Smooth muscle cell of the brain vasculature (primary cell): ENCODE measurements around the gene RGS21.

Experiments
- DNase-seq: peaks from one replicate; pipeline ENCODE4 v3.0.0-alpha.2; 2012; ENCODE audit warnings: low read depth, low spot score

RGS21 gene

GRCh38 chr1:192378878-192379277 is 62.1 kb downstream of the RGS21 start:
- no peak for DNase-seq

- DNase-seq: no peak
Measured at GRCh38 chr1:192379554-192379953, 62.8 kb downstream of the RGS21 start.

GRCh38 chr1:192382758-192383157 is 66.0 kb downstream of the RGS21 start:
- DNase-seq: no peak

- DNase-seq: no peak
Measured at GRCh38 chr1:192386051-192386650, 69.4 kb downstream of the RGS21 start.

GRCh38 chr1:192395211-192395610 is 78.4 kb downstream of the RGS21 start:
- no peak for DNase-seq

GRCh38 chr1:192395895-192396294 is 79.1 kb downstream of the RGS21 start:
- DNase-seq: no peak

GRCh38 chr1:192399161-192399560 is 82.4 kb downstream of the RGS21 start:
- no peak for DNase-seq

- DNase-seq: no peak
Measured at GRCh38 chr1:192401825-192402224, 85.0 kb downstream of the RGS21 start.

- no peak for DNase-seq
Measured at GRCh38 chr1:192402571-192402970, 85.8 kb downstream of the RGS21 start.

GRCh38 chr1:192407206-192407605 is 90.4 kb downstream of the RGS21 start:
- DNase-seq: no peak
